WI38 (cell line): ENCODE results near the gene MAJIN.

Source experiments
- H3K4me3 ChIP-seq: 2 replicates; pipeline ENCODE4 v1.5.1; 2011; ENCODE audit warnings: low read depth, mild to moderate bottlenecking, control low read depth, low read length
- TF ChIP-seq, protein P1 (sequence below): IDR thresholded peaks from 2 replicates; pipeline ENCODE4 v1.5.1; 2012; ENCODE audit warnings: low read depth, mild to moderate bottlenecking, control low read depth, low read length

MAJIN gene

DNA sequence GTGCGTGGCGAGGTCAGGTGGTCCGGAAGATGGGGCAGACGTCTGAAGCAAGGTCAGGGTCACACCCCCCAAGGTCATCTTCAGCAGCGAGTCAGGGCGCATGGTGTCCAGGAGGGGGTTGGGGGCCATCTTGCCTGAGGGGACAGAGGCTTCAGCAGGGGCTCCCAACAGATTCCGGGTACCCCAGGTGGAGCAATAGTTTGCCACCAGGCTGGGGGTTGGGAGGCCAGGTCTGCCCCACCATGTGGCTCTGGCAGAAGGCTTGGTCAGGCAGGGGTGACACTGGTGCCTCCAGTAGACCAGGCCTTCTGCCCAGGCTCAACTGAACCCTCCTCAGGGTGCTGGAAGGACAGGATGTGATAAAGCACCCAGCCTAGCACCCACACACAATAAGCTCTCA is 60.8 kb downstream of the MAJIN start:
- TF ChIP-seq, protein P1, sequence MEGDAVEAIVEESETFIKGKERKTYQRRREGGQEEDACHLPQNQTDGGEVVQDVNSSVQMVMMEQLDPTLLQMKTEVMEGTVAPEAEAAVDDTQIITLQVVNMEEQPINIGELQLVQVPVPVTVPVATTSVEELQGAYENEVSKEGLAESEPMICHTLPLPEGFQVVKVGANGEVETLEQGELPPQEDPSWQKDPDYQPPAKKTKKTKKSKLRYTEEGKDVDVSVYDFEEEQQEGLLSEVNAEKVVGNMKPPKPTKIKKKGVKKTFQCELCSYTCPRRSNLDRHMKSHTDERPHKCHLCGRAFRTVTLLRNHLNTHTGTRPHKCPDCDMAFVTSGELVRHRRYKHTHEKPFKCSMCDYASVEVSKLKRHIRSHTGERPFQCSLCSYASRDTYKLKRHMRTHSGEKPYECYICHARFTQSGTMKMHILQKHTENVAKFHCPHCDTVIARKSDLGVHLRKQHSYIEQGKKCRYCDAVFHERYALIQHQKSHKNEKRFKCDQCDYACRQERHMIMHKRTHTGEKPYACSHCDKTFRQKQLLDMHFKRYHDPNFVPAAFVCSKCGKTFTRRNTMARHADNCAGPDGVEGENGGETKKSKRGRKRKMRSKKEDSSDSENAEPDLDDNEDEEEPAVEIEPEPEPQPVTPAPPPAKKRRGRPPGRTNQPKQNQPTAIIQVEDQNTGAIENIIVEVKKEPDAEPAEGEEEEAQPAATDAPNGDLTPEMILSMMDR = no peak
- no peak overlapping the region for H3K4me3 ChIP-seq

DNA sequence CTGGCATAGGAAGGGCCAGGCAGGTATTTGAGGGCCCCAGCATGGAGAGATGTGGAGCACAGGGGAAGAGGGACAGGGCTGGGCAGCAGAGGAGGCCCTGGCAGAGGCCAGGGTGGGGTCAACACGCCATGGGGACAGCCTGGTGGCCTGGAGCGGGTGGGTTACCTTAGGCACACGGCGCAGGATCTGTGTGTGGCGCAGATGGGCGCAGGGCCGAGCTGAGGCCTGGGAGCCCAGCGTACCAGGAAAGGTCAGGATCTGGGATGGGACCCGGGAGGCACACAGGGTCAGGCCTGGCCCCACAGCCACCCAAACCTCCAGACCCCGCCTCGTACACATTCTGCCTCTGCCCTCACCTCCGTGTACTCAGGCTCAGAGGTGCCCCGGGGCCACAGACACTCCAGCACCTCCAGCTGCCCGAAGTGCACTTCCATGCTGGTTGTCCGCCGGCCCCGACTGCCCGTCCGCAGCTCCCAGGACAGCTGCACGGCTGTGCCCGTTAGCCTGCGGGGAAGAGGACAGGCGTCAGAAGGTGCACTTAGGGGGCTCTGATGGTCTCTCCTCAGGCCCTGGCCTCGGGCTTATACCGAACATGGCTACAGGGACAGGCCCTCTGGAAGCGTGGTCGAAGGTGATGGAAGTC is 61.3 kb downstream of the MAJIN start:
- TF ChIP-seq, protein P1 = no peak
- no peak overlapping the region for H3K4me3 ChIP-seq

DNA sequence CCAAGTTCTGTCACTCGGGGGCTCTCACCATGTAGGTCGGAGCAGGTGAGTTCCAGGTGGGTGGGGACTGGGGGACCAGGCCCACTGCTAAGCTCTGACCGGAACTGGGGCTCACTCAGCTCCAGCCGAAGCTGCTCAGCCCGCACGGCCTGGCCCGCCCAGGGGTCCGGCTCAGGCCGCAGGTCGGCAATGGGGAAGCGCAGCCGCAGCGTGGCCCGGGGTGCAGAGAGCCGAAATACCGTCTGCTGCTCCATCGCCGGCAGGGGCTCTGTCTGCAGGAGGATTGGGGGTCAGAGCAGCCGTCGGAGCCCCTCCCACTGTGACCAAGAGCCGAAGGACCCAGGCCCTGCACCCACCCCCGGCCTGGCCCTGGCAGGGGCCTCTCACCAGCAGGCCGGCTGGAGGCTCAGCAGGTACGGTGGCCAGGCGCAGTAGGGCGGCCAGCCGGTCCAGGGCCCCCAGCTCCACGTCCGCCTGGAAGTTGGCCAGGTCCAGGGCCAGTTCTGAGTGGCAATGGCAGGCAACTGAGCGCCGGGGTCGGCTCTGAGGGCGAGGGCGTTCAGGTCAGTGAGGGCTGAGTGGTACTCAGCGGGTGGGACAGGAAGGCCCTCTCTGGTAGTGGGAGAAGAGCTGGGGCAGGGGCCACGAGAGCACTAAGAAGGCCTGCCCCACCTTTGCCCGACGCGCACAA is 62.1 kb downstream of the MAJIN start:
- TF ChIP-seq, protein P1 = no peak
- no peak overlapping the region for H3K4me3 ChIP-seq

DNA sequence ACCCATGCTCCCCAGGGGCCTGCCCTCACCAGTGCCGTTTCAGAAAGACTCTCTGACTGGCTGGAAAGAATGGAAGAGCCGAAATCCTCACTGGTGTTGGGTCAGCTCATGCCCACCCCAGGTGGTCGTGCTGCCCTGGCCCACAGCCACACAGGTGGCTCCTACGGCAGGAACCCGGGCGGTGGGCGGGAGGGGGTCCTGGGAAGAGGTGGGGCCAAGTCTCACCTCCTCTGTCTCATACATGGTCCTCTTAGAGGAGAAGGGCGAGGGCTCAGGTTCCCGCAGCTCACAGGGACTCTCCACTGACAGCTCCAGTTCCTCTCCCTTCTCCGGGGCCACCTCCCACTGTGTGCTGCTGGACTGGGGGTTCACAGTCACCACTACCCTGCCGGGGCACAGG is 63.1 kb downstream of the MAJIN start:
- H3K4me3 ChIP-seq = no peak overlapping the region
- TF ChIP-seq, protein P1 = no peak

DNA sequence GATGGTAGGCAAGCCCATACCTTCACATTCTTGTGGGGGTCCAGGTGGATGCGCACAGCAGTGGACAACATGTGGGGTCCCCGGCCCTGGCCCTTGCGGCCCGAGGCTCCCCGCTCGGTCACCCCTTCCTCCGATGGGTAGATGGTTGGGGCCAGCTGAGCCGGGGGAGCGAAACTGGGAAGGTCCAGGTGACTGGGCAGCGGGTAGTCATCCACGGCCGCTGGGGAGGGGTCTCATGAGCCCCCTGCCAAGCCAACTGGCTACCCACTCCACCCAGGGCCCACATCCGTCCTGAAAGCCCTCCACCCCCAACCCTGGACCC is 65.6 kb downstream of the MAJIN start:
- TF ChIP-seq, protein P1 = no peak

DNA sequence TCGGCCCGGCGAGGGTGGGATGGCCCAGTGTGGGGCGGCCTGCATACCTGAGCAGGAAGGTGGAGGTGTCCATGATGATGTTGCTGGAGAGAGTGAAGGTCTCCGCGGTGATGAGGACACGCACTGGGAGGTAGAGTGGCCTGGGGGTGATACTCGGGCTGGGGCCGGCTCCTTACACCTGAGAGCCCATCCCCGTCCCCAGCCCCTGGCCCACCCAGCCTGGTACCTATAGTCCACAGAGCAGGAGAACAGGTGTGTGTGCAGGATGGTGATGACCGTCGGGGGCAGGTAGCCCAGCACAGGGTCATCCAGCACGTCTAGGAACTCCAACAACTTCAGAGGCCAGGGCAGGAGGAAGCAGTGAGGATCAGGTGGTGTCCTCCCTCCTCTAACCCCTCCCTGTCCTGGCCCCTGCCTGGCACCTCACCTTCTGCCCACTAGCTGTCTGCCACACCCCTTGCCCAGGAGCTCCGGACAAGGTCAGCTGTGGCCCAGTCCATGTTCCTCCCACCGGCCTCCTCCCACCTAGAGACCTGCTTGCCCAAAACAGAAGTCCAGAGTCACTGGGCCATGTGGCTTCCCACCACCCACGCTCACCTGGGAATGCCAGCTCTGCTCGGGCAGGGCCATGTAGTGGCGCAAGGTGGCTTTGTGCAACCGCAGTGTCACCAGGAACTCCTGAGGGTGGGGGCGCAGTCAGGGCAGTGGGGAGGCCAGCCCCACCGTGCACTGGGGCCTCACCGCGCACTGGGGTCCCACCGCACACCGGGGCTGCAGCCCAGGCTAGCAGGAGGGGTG is 66.2 kb downstream of the MAJIN start:
- no peak overlapping the region for H3K4me3 ChIP-seq
- TF ChIP-seq, protein P1 = no peak

More for the DNA sequence above, 65.6 kb downstream of the MAJIN start:
- H3K4me3 ChIP-seq = no peak overlapping the region
